Endothelial cell of umbilical vein (primary cell): ENCODE data around the gene VPS37C. TPM values are rescaled to one million over a fixed set of nuclear protein-coding genes. Genes with fewer than 3 reads are reported as not detected.

ENCODE experiments used
- BruUV-seq: library from RNA; stranded (reverse); fragments of 400-500 nt; replicated peaks from 2 replicates; lab custom pipeline; 2021; lab: Mats Ljungman, UMichigan
- CTCF ChIA-PET: fragments of 300-600, 350-600 bp; sonication (Branson Sonifier 250); formaldehyde crosslinking; loops from one replicate; lab custom pipeline; 2021; ENCODE audit warnings: antibody characterized with exemption, inconsistent platforms; lab: Charles Lee
- POLR2A ChIA-PET: fragments of 300-600, 350-600 bp; sonication (Branson Sonifier 250); formaldehyde crosslinking; loops from one replicate; lab custom pipeline; 2021; ENCODE audit warnings: antibody characterized with exemption, inconsistent platforms; lab: Charles Lee
- DNase-seq: peaks from one replicate; pipeline ENCODE4 v3.0.0-alpha.2; 2011; ENCODE audit warnings: low read depth, low spot score
- FAIRE-seq: peaks from 2 replicates; lab custom pipeline; 2011; peaks lifted over from hg19 to GRCh38; lab: Jason Lieb, UNC
- H2AFZ ChIP-seq: 2 replicates; pipeline ENCODE4 v1.6.0; 2012; ENCODE audit warnings: low read depth, low read length, control low read depth, inconsistent platforms
- H3K27ac ChIP-seq: 2 replicates; pipeline ENCODE4 v1.5.1; 2011; ENCODE audit warnings: low read depth, mild to moderate bottlenecking, control low read depth, low read length, moderate library complexity; ENCODE audit not compliant: insufficient read depth
- H3K27me3 ChIP-seq, 2 experiments: 2 replicates each; pipeline versions ENCODE4 v1.6.0 to v1.6.1; 2011; ENCODE audit warnings: low read length in 2 of 2, mixed read lengths in 1 of 2; ENCODE audit not compliant: control insufficient read depth in 2 of 2, insufficient read depth in 2 of 2
- H3K36me3 ChIP-seq, 2 experiments: 2 replicates in 1 of 2; 3 replicates in 1 of 2; pipeline ENCODE4 v1.5.1; 2011; ENCODE audit warnings: low read length in 2 of 2, mild to moderate bottlenecking in 1 of 2, moderate library complexity in 1 of 2; ENCODE audit not compliant: control insufficient read depth in 2 of 2, insufficient read depth in 2 of 2; ENCODE audit errors: extremely low read depth in 1 of 2
- H3K4me1 ChIP-seq: 3 replicates; pipeline ENCODE4 v1.5.1; 2011; ENCODE audit warnings: mild to moderate bottlenecking, low read length; ENCODE audit not compliant: control insufficient read depth, insufficient read depth; ENCODE audit errors: extremely low read depth
- H3K4me2 ChIP-seq: 2 replicates; pipeline ENCODE4 v1.6.1; 2011; ENCODE audit warnings: low read length, control low read depth, mixed read lengths; ENCODE audit not compliant: insufficient read depth
- H3K4me3 ChIP-seq, 3 experiments: fragments of 200-600 bp in 1 of 3; sonication (generic), shearing (Covaris generic) in 1 of 3; replicated peaks in 1 of 3; 2 replicates each; pipeline ENCODE4 v1.5.1; 2011 to 2016; ENCODE audit warnings: control low read depth in 3 of 3, low read length in 3 of 3, mild to moderate bottlenecking in 2 of 3, inconsistent platforms in 1 of 3, low read depth in 1 of 3, moderate library complexity in 1 of 3; ENCODE audit not compliant: insufficient read depth in 1 of 3
- H3K79me2 ChIP-seq: 2 replicates; pipeline ENCODE4 v1.6.0; 2012; ENCODE audit warnings: low read length, inconsistent platforms; ENCODE audit not compliant: control insufficient read depth, insufficient read depth
- H3K9ac ChIP-seq: replicated peaks from 2 replicates; pipeline ENCODE3; 2011; ENCODE audit warnings: low read length, control low read depth; ENCODE audit not compliant: insufficient read depth; ENCODE audit errors: extremely low read depth
- H3K9me1 ChIP-seq: replicated peaks from 3 replicates; pipeline ENCODE4 v1.6.0; 2011; ENCODE audit warnings: mild to moderate bottlenecking, low read length; ENCODE audit not compliant: control insufficient read depth, insufficient read depth; ENCODE audit errors: extremely low read depth
- H3K9me3 ChIP-seq: replicated peaks from 2 replicates; pipeline ENCODE4 v1.5.1; 2012; ENCODE audit warnings: low read length, inconsistent platforms; ENCODE audit not compliant: control insufficient read depth, insufficient read depth
- H4K20me1 ChIP-seq: replicated peaks from 2 replicates; pipeline ENCODE3; 2011; ENCODE audit warnings: mild to moderate bottlenecking, low read length; ENCODE audit not compliant: control insufficient read depth, insufficient read depth; ENCODE audit errors: extremely low read depth
- EZH2 ChIP-seq: IDR thresholded peaks from 2 replicates; pipeline ENCODE4 v1.6.1; 2012; ENCODE audit warnings: borderline replicate concordance, low read depth, mild to moderate bottlenecking, moderate library complexity, low read length, inconsistent platforms; ENCODE audit not compliant: severe bottlenecking
- FOS ChIP-seq: IDR thresholded peaks from 2 replicates; pipeline ENCODE4 v1.6.1; 2011; ENCODE audit warnings: mild to moderate bottlenecking, low read length, moderate library complexity, borderline replicate concordance; ENCODE audit not compliant: insufficient read depth
- GATA2 ChIP-seq: IDR thresholded peaks from 2 replicates; pipeline ENCODE4 v1.7.0; 2011; ENCODE audit warnings: low read depth, mild to moderate bottlenecking, moderate library complexity, mixed read lengths, low read length; ENCODE audit not compliant: insufficient read length, insufficient read depth
- JUN ChIP-seq: IDR thresholded peaks from 2 replicates; pipeline ENCODE4 v1.6.1; 2011; ENCODE audit warnings: borderline replicate concordance, low read depth; ENCODE audit not compliant: insufficient read length, insufficient read depth
- MYC ChIP-seq: IDR thresholded peaks from one replicate; pipeline ENCODE4 v1.6.1; 2011; ENCODE audit warnings: mild to moderate bottlenecking, low read depth, low read length
- POLR2A ChIP-seq: IDR thresholded peaks from 2 replicates; pipeline ENCODE4 v1.6.1; 2012; ENCODE audit warnings: low read depth, mild to moderate bottlenecking, control low read depth, low read length
- POLR2AphosphoS5 ChIP-seq: IDR thresholded peaks from 2 replicates; pipeline ENCODE4 v1.6.1; 2012; ENCODE audit warnings: low read depth, mild to moderate bottlenecking, control low read depth, low read length, moderate library complexity; ENCODE audit not compliant: insufficient read depth
- dilution Hi-C: fragments of 300-500 bp; cut with MboI; formaldehyde crosslinking; loops from one replicate; pipeline ENCODE4 v1.15.0; 2019; ENCODE audit warnings: low sequenced_read_pairs; ENCODE audit not compliant: extremely low pct_ligation_motif_present
- intact Hi-C: fragments of 100-400 bp; cut with micrococcal nuclease; formaldehyde crosslinking; loops from one replicate; pipeline ENCODE4 v1.10.0; 2022
- polyA plus RNA-seq, 4 experiments: library from polyadenylated mRNA; depleted of rRNA in 3 of 4; stranded (reverse) in 3 of 4; unstranded in 1 of 4; fragments of >200 nt; gene quantifications; 2 replicates each; pipeline versions ENCODE4 v1.2.1 to v1.2.3, GENCODE V29; 2011 to 2012; ENCODE audit warnings: missing spikeins in 1 of 4
- total RNA-seq: library from RNA; stranded (reverse); gene quantifications from 2 replicates; pipeline ENCODE4 v1.2.3, GENCODE V29; 2021
- TF ChIP-seq, protein P1 (sequence below), 2 donors: IDR thresholded peaks; 1 replicate in 1 of 2; 2 replicates in 1 of 2; pipeline ENCODE4 v1.5.1; 2011; ENCODE audit warnings: low read length in 2 of 2, mild to moderate bottlenecking in 2 of 2, moderate library complexity in 2 of 2, control low read depth in 1 of 2, inconsistent platforms in 1 of 2, low read depth in 1 of 2; ENCODE audit not compliant: insufficient read depth in 1 of 2; ENCODE audit errors: extremely low read depth in 1 of 2
- TF ChIP-seq, protein P2 (sequence below): IDR thresholded peaks from 2 replicates; pipeline ENCODE4 v1.6.1; 2011; ENCODE audit not compliant: insufficient read depth, insufficient read length

VPS37C gene
- total and polyA plus RNA-seq, 2 donors (not counting 3 experiments of a cell fraction or from before 2014, with no cell fraction given) = 17.7 to 23.4 TPM

DNA sequence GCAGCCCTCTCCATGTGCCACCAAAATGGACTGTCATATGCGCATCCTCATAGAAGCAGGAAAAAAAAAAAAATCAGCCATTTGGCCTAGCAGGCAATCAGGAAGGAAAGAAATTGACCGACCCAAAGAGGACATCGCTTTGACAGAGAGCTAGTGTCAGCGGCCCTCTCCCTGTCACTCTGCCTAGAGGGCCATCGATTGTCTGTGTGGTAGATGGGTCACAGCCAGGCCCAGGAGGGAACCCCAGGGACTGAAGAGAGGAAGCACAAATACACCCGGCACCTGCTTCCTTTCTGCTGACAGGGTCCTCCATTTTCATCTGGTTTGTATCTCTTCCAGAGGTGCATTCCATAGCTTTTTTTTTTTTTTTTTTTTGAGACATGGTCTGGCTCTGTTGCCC lies 21.8 kb downstream of the VPS37C start:
- intact Hi-C loops = loop anchor here (10.0 kb wide), 1 partner anchor 225 kb away; the partner anchor contains the start of gene TMEM109
- no peak overlapping the region for H3K4me3 ChIP-seq
- no peaks in the 10 kb centered on the region for H3K4me1 ChIP-seq
- H4K20me1 ChIP-seq = no peaks in the 10 kb centered on the region
- no peak for TF ChIP-seq GATA2
- TF ChIP-seq EZH2 = no peak
- dilution Hi-C loops = no loop called here
- FAIRE-seq (no peak), DNase-seq (no peak)
- no peak overlapping the region for H3K27ac ChIP-seq
- no peaks in the 10 kb centered on the region for H3K9me3 ChIP-seq
- H3K4me2 ChIP-seq = no peak overlapping the region
- ChIA-PET POLR2A (no interaction called here), CTCF (interaction anchor here (0.9 to 1.2 kb wide), 6 partner anchors 10 to 308 kb away, joined by 3 to 5 read pairs (median 3); no protein-coding TSS in a partner anchor)
- no peak overlapping the region for H2AFZ ChIP-seq
- H3K79me2 ChIP-seq = peaks cover 7% of the 10 kb centered on the region
- H3K27me3 ChIP-seq = no peaks in the 10 kb centered on the region
- BruUV-seq = no TSS peak
- no peak overlapping the region for H3K9ac ChIP-seq
- peaks cover 0 to 4% of the 10 kb centered on the region in 2 experiments for H3K36me3 ChIP-seq
- no peaks in the 10 kb centered on the region for H3K9me1 ChIP-seq

DNA sequence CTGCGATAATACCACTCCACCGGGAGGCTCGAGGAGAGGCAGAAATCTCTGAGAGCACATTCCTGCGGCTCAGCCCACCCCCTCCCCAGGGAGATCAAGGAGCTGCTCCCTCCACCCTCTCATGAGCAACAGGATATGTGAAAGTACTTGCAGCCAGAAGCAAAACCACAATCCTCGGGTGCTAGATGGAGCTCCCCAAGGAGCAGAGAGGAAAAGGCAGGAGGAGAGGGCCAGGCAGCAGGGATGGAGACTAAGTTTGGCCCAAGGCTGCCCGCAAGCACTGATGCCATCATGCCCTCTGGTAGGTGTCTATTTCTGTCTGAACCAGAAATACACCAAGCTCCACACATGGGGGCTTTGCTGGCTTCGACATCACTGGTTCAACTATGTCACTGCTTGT lies 22.3 kb downstream of the VPS37C start:
- H3K4me3 ChIP-seq = no peak overlapping the region
- ChIA-PET CTCF (interaction anchor here (0.9 to 1.2 kb wide), 3 partner anchors 13 to 308 kb away, joined by 3 read pairs; no protein-coding TSS in a partner anchor), POLR2A (no interaction called here)
- intact Hi-C loops (loop anchor here (10.0 kb wide), 1 partner anchor 224 kb away; the partner anchor contains the start of gene TMEM109), dilution Hi-C loops (no loop called here)
- H3K4me2 ChIP-seq = no peak overlapping the region
- no peak for DNase-seq
- FAIRE-seq = no peak
- no peaks in the 10 kb centered on the region for H3K27me3 ChIP-seq
- TF ChIP-seq MYC (no peak), POLR2A (no peak), GATA2 (no peak), EZH2 (no peak), POLR2AphosphoS5 (no peak), JUN (no peak), FOS (no peak)
- TF ChIP-seq, protein P1, sequence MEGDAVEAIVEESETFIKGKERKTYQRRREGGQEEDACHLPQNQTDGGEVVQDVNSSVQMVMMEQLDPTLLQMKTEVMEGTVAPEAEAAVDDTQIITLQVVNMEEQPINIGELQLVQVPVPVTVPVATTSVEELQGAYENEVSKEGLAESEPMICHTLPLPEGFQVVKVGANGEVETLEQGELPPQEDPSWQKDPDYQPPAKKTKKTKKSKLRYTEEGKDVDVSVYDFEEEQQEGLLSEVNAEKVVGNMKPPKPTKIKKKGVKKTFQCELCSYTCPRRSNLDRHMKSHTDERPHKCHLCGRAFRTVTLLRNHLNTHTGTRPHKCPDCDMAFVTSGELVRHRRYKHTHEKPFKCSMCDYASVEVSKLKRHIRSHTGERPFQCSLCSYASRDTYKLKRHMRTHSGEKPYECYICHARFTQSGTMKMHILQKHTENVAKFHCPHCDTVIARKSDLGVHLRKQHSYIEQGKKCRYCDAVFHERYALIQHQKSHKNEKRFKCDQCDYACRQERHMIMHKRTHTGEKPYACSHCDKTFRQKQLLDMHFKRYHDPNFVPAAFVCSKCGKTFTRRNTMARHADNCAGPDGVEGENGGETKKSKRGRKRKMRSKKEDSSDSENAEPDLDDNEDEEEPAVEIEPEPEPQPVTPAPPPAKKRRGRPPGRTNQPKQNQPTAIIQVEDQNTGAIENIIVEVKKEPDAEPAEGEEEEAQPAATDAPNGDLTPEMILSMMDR (IDR thresholded peaks at IDR 0.05; ENCODE audit: extremely low read depth in 1 of 2, insufficient read depth in 1 of 2, low read depth in 1 of 2, low read length in 2 of 2) = no peak
- TF ChIP-seq, protein P2, sequence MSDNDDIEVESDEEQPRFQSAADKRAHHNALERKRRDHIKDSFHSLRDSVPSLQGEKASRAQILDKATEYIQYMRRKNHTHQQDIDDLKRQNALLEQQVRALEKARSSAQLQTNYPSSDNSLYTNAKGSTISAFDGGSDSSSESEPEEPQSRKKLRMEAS = no peak
- H4K20me1 ChIP-seq = no peaks in the 10 kb centered on the region
- H2AFZ ChIP-seq = no peak overlapping the region
- no peaks in the 10 kb centered on the region for H3K9me3 ChIP-seq
- H3K9me1 ChIP-seq = no peaks in the 10 kb centered on the region
- peaks cover 7% of the 10 kb centered on the region for H3K79me2 ChIP-seq
- peaks cover 0 to 4% of the 10 kb centered on the region in 2 experiments for H3K36me3 ChIP-seq
- no peaks in the 10 kb centered on the region for H3K4me1 ChIP-seq
- no peak overlapping the region for H3K27ac ChIP-seq
- no TSS peak for BruUV-seq
- H3K9ac ChIP-seq = no peak overlapping the region
